Stimulated activated CD8-positive, alpha-beta memory T cell treated with anti-CD3 and anti-CD28 coated beads, Interleukin-15, amount 100 ng/mL, for 48 hours (primary cell): ENCODE measurements around the gene ASB18.
"Not testable (repeated sequence)": the region's sequence is repeated elsewhere in the genome, so short reads cannot be mapped to it uniquely, and the experiment has no call there.

Source experiments
- DNase-seq, 2 donors: peaks; one replicate each; pipeline ENCODE4 v3.0.0-alpha.2; 2020; ENCODE audit warnings: low read depth in 2 of 2

ASB18 gene

DNA sequence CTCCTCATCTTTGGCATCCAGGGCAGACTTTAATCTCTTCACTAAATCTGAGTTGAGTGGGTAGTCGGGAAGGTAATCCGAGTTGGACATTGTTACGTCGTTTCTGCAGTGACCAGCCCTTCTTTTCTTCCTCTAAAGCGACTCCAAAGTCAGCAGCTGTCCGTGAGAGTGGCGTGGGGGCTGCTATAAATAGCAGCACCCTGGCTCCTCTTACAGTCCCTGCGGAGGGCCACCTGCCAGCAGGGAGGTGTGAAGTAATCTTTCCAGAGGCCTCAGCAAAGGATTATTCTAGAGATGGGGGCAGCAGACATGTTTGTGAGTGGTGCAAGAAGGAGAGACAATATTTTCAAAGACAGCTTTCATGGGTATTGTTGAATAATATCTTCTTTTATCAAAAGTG, at the start of gene ASB18:
TSS of gene ASB18 (minus strand) at position 151 of the 400 bp plus-strand sequence. CDS start at position 90, 61 bp downstream.
- no peak for DNase-seq

DNA sequence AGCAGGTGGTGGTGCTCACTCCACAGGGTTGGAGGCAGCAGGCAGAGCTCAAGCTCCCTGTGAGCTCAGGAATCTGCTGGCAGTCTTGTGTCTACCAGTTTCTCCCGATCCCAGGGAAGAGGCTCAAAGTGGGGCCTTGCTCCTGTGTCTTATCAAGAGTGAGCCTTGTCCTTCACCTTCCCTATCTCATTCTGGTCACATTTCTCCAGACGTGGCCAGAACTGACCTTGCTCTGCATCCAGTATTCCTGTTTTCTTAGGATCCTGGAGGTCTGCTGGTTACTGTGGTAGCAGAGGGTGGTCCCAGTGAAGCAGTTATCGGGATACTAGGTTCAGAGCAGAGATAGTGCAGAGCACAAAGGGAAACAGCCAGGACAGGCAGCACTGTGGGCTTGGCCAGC, 47.1 kb upstream of the ASB18 start:
- DNase-seq: no peak

GRCh38 chr2:236309669-236310029, 45.4 kb upstream of the ASB18 start:
- no peak for DNase-seq

GRCh38 chr2:236308855-236309668, 44.9 kb upstream of the ASB18 start:
- no peak for DNase-seq

DNA sequence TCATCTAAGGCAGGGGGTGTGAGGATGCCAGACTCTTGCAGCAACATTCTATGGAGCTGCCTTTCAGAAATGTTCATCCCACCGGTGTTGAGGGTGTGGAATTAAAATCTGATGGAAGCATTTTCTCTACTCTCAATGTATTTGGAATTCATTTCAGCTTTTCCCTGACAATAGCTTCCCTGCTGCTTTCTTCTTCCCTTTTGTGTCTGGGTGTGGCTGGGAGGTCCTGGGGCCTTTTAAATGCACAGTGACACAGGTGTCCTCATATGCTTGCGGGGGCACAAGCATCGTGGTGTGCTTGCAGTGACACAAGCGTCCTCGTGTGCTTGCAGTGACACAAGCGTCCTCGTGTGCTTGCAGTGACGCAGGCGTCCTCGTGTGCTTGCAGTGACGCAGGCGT, 43.4 kb upstream of the ASB18 start:
- no peak for DNase-seq

DNA sequence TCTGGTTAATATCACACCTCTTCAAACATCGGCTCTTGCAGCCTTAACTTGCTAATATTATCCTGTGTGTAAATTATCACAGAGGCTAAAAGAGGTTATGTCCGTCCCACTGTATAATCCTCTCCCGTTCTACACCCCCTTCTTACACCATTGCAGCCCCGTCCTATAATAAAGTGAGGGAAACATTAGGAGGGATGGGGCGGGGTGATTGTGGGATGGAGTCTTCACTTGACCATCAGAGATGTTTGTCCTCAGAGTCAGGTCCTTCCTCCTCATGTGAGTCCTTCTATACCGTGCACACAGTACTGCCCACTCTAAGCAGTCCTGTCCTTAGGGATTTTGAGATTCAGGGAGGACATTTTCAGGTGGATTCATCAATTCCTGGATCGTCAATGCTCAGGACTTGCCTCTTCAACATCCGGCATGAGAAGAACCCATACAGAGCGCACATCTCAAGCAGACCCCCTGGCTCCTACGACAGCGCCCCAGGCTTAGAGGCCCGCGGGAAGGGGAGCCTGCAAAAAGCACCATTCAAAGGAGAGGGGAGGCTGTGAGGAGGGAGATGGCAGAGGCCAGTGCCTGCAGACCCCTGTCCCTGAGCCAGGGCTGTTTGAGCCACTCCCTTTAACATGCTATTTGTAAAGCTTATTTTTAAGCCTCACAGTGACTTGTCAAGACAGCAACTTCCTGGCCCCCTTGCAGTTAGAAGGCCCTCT, 42.8 kb upstream of the ASB18 start:
- no peak for DNase-seq

DNA sequence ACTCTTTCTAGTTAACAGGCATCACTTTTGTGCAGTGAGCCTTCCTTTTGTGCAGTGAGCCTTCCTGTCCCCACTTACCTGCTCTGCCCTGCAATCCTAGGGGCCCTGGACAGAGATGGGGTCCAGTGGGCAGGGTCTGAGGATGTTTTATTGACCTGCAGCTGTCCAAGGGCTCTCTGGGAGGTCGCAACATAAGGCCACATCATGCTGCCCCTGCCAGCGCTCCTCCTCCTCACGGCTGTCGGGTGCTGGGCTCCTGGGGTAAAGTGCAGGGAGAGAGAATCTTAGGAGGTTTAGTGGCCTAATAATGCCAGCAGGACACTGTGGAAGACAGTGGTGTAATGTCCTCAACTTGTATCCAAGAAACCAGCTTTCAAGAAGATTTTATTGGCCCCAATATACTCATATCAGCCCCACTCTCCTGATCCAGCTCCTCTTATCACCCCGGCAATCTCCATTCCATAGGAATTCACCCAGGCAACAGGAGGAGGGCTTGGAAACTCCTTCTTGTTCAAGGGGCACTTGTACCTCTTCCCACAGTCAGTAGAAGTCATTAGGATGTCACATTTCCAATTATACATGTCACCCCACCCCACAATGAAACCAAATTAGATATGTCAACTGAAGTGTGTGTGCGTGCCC, 41.9 kb upstream of the ASB18 start:
- DNase-seq: no peak

DNA sequence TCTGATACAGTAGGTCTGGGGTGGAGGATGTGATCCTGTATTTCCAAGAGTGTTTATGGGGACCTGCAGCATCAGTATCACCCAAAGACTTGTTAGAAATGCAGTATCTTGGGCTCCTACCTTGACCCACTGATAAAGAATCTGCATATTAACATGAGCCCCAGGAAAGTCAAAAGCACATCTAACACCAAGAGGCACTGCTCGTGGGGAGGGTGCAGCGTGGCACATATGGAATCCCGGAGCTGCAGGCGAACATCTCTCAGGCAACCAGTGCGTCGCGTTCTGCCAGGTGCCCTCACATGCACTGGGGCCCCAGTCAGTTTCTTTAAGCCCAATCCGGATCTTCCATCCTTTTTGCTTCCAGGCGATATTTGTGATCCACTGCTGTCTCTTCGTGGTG, 41.3 kb upstream of the ASB18 start:
- DNase-seq: no peak

GRCh38 chr2:236303935-236304334, 39.7 kb upstream of the ASB18 start:
- no peak for DNase-seq

GRCh38 chr2:236302555-236302954, 38.3 kb upstream of the ASB18 start:
- no peak for DNase-seq

DNA sequence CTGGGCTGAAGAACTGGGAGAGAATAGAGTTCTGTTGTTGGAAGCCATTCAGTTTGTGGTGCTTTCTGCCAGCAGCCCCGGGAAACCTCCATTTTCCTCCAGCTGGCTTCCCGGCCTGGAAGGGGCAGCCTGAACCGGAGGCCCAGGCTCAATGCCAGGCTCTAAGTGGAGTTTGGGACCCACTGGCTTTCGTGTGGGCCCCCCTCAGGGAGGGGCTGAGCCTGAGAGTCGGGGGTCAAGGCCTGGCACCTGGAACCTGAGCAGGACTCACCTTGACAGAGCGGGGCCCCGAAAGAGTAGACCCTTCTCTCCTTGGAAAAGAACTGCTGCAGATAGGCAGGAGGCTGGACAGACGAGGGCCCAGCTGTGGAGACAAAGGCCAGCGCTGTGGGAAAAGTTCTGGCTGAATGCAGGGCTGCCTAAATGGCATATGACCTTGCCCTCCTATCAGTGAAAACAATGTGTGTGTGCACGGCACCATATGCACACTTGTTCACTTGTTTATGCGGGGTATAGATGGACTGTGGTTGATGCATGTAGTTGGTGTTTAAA, 34.8 kb upstream of the ASB18 start:
- no peak for DNase-seq

DNA sequence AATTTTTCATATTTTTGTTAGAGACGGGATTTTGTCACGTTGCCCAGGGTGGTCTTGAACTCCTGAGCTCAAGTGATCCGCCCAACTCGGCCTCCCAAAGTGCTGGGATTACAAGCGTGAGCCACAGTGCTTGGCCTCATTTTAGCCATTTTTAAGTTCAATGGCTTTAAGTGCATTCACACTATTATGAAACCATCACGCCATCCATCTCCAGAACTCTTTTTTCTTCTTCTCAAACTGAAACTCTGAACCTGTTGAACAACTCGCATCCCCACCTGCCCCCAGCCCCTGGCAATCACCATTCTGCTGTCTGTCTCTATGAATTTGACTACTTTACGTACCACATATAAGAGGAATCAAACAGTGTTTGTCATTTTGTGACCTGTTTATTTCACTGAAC, 31.3 kb upstream of the ASB18 start:
- no peak for DNase-seq

DNA sequence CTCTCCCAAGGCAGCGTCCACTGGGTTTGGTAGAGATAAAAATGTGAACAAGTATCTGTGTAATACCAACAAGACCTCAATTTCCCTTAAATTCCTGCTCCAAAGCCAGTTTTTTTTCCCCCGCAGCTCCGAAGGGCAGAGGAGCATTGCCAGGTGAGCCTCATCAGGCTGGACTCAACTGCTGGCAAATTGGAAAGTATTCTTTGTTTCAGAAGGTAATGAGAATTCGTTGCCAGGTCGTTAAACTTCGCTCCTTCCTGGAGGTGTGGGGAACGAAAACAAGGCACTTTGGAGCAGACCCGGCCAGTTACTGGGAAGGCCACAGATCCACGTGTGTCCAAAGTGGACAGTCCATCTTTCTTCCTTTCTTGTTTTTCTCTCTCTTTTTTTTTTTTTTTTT, 30.4 kb upstream of the ASB18 start:
- DNase-seq: no peak

DNA sequence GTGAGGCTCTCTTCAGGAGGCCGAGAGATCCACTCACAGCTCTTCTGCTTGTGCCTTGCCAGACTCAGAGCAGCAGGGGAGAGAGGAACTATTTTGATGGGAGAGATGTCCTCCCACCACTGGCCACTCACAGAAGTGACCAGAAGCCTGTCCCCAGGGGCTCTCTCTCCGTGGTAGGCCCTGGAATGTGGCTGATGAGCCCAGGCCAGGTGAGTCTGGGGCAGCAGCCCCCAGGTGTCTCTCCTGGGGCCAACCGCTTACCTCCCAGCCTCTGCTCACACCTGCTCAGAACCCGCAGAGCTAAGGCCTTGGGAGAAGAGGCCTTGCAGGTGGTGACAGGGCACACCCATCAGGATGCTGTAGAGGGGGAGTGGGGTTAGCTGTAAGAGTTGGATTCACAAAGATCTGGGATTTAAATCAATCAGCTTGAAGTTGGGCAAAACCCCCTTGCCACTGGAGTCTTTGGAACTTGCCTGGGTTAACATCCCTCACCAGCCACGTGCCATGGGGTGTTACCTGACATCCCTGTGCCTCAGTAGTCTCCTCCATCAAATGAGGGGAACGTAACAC, 29.1 kb upstream of the ASB18 start:
- DNase-seq: no peak

- no peak for DNase-seq
Observed at GRCh38 chr2:236291911-236292310, 27.7 kb upstream of the ASB18 start.

DNA sequence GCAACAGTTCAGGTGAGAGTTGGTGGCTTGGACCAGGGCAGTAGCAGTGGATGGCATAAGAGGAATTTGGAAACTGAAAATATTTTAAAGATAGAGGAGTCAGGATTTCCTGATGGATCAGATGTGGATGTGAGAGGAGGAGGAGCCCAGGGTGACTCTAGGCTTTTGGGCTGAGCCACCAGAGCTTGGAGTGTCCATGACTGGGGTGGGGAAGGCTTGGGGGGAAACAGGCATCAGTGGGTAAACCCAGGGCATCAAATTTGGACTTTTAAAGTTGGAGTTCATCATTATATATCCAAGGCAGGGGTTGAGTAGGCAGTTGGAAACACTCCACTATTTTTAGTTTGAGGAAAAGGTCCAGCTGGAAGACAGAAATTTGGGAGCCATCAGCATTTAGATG, 27.3 kb upstream of the ASB18 start:
- no peak for DNase-seq

GRCh38 chr2:236290742-236291425, 26.7 kb upstream of the ASB18 start:
- DNase-seq: no peak

GRCh38 chr2:236289766-236290462, 25.7 kb upstream of the ASB18 start:
- DNase-seq: no peak

- DNase-seq: not testable (repeated sequence)
Observed at GRCh38 chr2:236288373-236288772, 24.2 kb upstream of the ASB18 start.

DNA sequence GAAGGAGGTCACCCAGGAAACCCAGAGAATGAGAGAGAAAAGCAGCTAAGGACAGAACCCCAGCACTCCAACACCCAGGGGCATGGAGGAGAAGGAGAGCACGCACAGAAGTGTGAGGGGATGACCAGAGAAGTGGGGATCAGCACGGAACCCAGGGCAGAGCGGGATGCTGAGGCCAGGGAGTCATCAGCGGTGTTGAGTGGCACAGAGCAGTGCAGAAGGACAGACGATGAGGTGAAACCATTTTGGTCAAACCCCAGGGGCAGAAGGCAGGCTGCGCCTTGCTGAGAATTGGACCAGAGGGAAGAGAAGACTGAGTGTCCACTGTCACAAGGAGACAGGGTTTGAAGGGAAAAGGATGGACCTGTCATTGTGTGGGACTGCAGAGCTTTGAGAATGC, 23.4 kb upstream of the ASB18 start:
- no peak for DNase-seq
